Activated CD8-positive, alpha-beta T cell treated with anti-CD3 and anti-CD28 coated beads, Interleukin-2, amount 10 ng/mL, durations not matched to agents 7 days and 5 days (primary cell): ENCODE data around the gene DSCAML1. TPM values are rescaled to one million over a fixed set of nuclear protein-coding genes. Genes with fewer than 3 reads are reported as not detected.

Source experiments
- ATAC-seq: fragments of 150-1000 bp; cut with Tn5 transposase; one replicate; pipeline ENCODE4 v1.10.0; 2021; ENCODE audit warnings: moderate library complexity
- CTCF ChIA-PET: fragments of 350-600 bp; sonication (Branson Sonifier 250); formaldehyde crosslinking; loops from one replicate; lab custom pipeline; 2021; ENCODE audit warnings: antibody characterized with exemption; lab: Charles Lee
- POLR2A ChIA-PET: fragments of 350-600 bp; sonication (Branson Sonifier 250); formaldehyde crosslinking; loops from one replicate; lab custom pipeline; 2021; ENCODE audit warnings: antibody characterized with exemption; lab: Charles Lee
- DNase-seq: peaks from one replicate; pipeline ENCODE4 v3.0.0-alpha.2; 2020
- H3K27ac Mint-ChIP-seq: one replicate; pipeline ENCODE4 v1.8.0; 2021; ENCODE audit warnings: mild to moderate bottlenecking, mixed read lengths
- H3K27me3 Mint-ChIP-seq: one replicate; pipeline ENCODE4 v1.8.0; 2021; ENCODE audit warnings: low read depth, mixed read lengths
- H3K36me3 Mint-ChIP-seq: one replicate; pipeline ENCODE4 v1.8.0; 2021; ENCODE audit warnings: low read depth, mixed read lengths
- H3K4me1 Mint-ChIP-seq: one replicate; pipeline ENCODE4 v1.8.0; 2021; ENCODE audit warnings: low read depth, mixed read lengths
- H3K4me3 Mint-ChIP-seq: one replicate; pipeline ENCODE4 v1.8.0; 2021; ENCODE audit warnings: mild to moderate bottlenecking, mixed read lengths
- H3K9me3 Mint-ChIP-seq: one replicate; pipeline ENCODE4 v1.8.0; 2022; ENCODE audit warnings: mixed read lengths; ENCODE audit not compliant: insufficient read depth
- total RNA-seq, 2 experiments: library from RNA; stranded (reverse); gene quantifications; one replicate each; pipeline ENCODE4 v1.2.3, GENCODE V29; 2021

DSCAML1 gene
- total RNA-seq, 2 experiments from 2014 or later, result 0.16 to 0.37 TPM

GRCh38 chr11:117620086-117620485 lies 176.9 kb downstream of the DSCAML1 start:
- POLR2A ChIA-PET, result no interaction called here
- no peak overlapping the region for H3K4me3 Mint-ChIP-seq
- H3K36me3 Mint-ChIP-seq, result no peaks in the 10 kb centered on the region
- H3K9me3 Mint-ChIP-seq, result peaks cover 4% of the 10 kb centered on the region
- CTCF ChIA-PET, result interaction anchor here (1.5 to 3.6 kb wide), 3 partner anchors 10 to 194 kb away, joined by 3 to 66 read pairs (median 7); no protein-coding TSS in a partner anchor
- DNase-seq, result no peak
- no peak overlapping the region for H3K27ac Mint-ChIP-seq
- no peak for ATAC-seq
- H3K27me3 Mint-ChIP-seq, result peaks cover 5% of the 10 kb centered on the region
- no peaks in the 10 kb centered on the region for H3K4me1 Mint-ChIP-seq

GRCh38 chr11:117619661-117620060 lies 177.4 kb downstream of the DSCAML1 start:
- Mint-ChIP-seq H3K27ac (no peak overlapping the region), H3K4me3 (no peak overlapping the region), H3K9me3 (peaks cover 4% of the 10 kb centered on the region), H3K36me3 (no peaks in the 10 kb centered on the region), H3K4me1 (no peaks in the 10 kb centered on the region), H3K27me3 (peaks cover 5% of the 10 kb centered on the region)
- CTCF ChIA-PET, result interaction anchor here (1.5 to 3.6 kb wide), 2 partner anchors 10 to 194 kb away, joined by 3 to 66 read pairs; no protein-coding TSS in a partner anchor
- DNase-seq (no peak), ATAC-seq (no peak)
- POLR2A ChIA-PET, result no interaction called here

DNA sequence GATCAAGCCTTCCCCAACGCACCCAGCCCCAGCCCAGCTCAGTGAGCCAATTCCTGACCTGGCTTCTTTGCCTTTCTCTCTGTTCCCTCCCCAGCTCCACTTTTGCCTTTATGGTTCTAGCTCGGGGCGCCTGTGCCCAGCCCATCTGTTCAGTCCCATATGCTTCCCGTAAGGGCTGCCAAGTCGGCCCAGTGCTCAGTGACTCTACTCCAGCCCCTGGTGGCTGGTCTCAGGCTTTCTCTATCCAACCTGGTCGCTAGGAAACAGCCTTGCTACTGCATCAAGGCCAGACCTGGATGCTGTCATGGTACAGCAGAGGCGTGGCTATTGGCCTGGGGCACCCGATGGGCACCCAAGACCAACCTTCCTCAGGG lies 178.0 kb downstream of the DSCAML1 start:
- H3K27me3 Mint-ChIP-seq, result peaks cover 8% of the 10 kb centered on the region
- no peak overlapping the region for H3K27ac Mint-ChIP-seq
- H3K36me3 Mint-ChIP-seq, result no peaks in the 10 kb centered on the region
- H3K9me3 Mint-ChIP-seq, result peaks cover 4% of the 10 kb centered on the region
- ChIA-PET CTCF (interaction anchor here (1.0 to 3.6 kb wide), 4 partner anchors 9 to 193 kb away, joined by 3 to 66 read pairs (median 4); no protein-coding TSS in a partner anchor), POLR2A (interaction anchor here (0.6 kb wide), 1 partner anchor 253 kb away, joined by 4 read pairs; no protein-coding TSS in a partner anchor)
- no peaks in the 10 kb centered on the region for H3K4me1 Mint-ChIP-seq
- H3K4me3 Mint-ChIP-seq, result no peak overlapping the region
- DNase-seq, result no peak
- no peak for ATAC-seq

DNA sequence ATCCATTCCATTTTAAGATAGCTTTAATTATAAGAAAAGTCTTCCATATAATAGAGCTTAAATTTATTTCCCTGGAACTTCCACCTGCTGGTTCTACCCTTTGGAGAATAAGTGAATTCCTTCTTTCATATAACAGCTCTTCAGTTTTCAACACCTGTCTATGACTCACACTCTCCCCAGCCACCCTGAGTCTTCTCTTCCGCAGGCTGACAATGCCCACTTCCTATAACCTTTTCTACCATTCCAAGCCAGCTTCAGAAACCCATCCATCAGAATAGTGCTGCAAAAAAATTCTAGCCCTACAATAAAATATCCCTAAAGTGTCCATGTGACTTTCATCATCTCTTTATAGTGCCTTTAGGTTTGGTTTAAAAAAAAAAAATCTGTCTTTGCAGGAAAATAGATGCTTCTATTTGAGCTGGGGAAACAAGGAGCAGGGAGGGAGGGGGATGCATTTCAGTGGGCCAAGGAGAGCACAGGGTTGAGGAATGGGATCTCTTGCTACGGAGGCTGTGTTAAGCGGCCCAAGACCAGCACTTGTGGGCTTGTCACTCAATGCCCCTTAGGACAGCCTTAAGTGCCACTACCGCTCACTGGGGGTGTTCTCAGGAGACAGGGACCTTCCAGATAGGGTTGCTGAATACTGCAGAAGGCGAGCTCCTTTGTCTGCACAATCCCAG lies 178.6 kb downstream of the DSCAML1 start:
- H3K4me3 Mint-ChIP-seq, result no peak overlapping the region
- CTCF ChIA-PET, result interaction anchor here (1.0 to 2.4 kb wide), 4 partner anchors 9 to 193 kb away, joined by 3 to 10 read pairs (median 4); no protein-coding TSS in a partner anchor
- POLR2A ChIA-PET, result interaction anchor here (0.6 kb wide), 1 partner anchor 253 kb away, joined by 4 read pairs; no protein-coding TSS in a partner anchor
- no peak for ATAC-seq
- peaks cover 4% of the 10 kb centered on the region for H3K9me3 Mint-ChIP-seq
- peaks cover 8% of the 10 kb centered on the region for H3K27me3 Mint-ChIP-seq
- no peaks in the 10 kb centered on the region for H3K36me3 Mint-ChIP-seq
- H3K4me1 Mint-ChIP-seq, result no peaks in the 10 kb centered on the region
- DNase-seq, result no peak
- no peak overlapping the region for H3K27ac Mint-ChIP-seq

DNA sequence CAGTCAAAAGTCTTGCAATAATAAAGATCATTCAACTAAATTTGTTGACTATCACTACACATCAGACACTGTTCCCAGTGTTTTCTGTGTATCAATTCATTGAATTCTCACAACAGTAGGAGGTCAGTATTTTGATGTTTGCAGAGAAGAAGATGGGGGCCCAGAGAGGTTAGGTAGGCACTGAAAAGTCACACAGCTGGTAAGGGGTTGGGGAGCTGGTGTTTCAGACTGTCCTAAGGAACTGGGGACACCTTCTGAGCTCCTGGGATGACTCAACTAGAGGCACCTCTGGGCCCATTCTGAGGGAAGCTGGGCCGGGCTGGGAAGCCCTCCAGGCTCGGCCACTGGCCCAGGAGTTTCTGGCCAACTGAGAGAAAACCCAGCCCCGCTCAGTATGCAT lies 180.0 kb downstream of the DSCAML1 start:
- POLR2A ChIA-PET, result no interaction called here

GRCh38 chr11:117614728-117615127 lies 182.3 kb downstream of the DSCAML1 start:
- POLR2A ChIA-PET, result no interaction called here
- Mint-ChIP-seq H3K9me3 (no peaks in the 10 kb centered on the region), H3K27ac (no peak overlapping the region), H3K27me3 (peaks cover 5% of the 10 kb centered on the region), H3K4me1 (peaks cover 5% of the 10 kb centered on the region), H3K4me3 (no peak overlapping the region), H3K36me3 (no peaks in the 10 kb centered on the region)
- CTCF ChIA-PET, result interaction anchor here (1.3 kb wide), 1 partner anchor 188 kb away, joined by 5 read pairs; no protein-coding TSS in a partner anchor
- ATAC-seq (no peak), DNase-seq (no peak)

More for the DNA sequence above, 180.0 kb downstream of the DSCAML1 start:
- Mint-ChIP-seq H3K27me3 (peaks cover 8% of the 10 kb centered on the region), H3K4me3 (no peak overlapping the region), H3K36me3 (no peaks in the 10 kb centered on the region), H3K27ac (no peak overlapping the region), H3K9me3 (peaks cover 4% of the 10 kb centered on the region), H3K4me1 (no peaks in the 10 kb centered on the region)
- CTCF ChIA-PET, result interaction anchor here (2.4 kb wide), 1 partner anchor 191 kb away, joined by 10 read pairs; no protein-coding TSS in a partner anchor
- DNase-seq (no peak), ATAC-seq (no peak)

- CTCF ChIA-PET, result interaction anchor here (0.8 kb wide), 1 partner anchor 188 kb away, joined by 3 read pairs; no protein-coding TSS in a partner anchor
- Mint-ChIP-seq H3K4me1 (peaks cover 5% of the 10 kb centered on the region), H3K9me3 (no peaks in the 10 kb centered on the region), H3K27me3 (peaks cover 3% of the 10 kb centered on the region), H3K27ac (no peak overlapping the region), H3K36me3 (no peaks in the 10 kb centered on the region), H3K4me3 (no peak overlapping the region)
- DNase-seq (no peak), ATAC-seq (no peak)
- POLR2A ChIA-PET, result no interaction called here
These were observed 183.5 kb downstream of the DSCAML1 start for GRCh38 chr11:117613521-117613920.

- CTCF ChIA-PET, result interaction anchor here (0.7 kb wide), 1 partner anchor 9 kb away, joined by 3 read pairs; no protein-coding TSS in a partner anchor
- DNase-seq (no peak), ATAC-seq (no peak)
- Mint-ChIP-seq H3K9me3 (no peaks in the 10 kb centered on the region), H3K27me3 (peaks cover 3% of the 10 kb centered on the region), H3K4me1 (peaks cover 6% of the 10 kb centered on the region), H3K27ac (no peak overlapping the region), H3K4me3 (no peak overlapping the region), H3K36me3 (no peaks in the 10 kb centered on the region)
- POLR2A ChIA-PET, result no interaction called here
These were observed 184.8 kb downstream of the DSCAML1 start for GRCh38 chr11:117612177-117612576.

GRCh38 chr11:117610901-117611300 lies 186.1 kb downstream of the DSCAML1 start:
- H3K27me3 Mint-ChIP-seq, result peaks cover 3% of the 10 kb centered on the region
- peaks cover 18% of the 10 kb centered on the region for H3K4me1 Mint-ChIP-seq
- H3K9me3 Mint-ChIP-seq, result no peaks in the 10 kb centered on the region
- no peak overlapping the region for H3K4me3 Mint-ChIP-seq
- ChIA-PET CTCF (interaction anchor here (0.6 kb wide), 1 partner anchor 585 kb away, joined by 3 read pairs; no protein-coding TSS in a partner anchor), POLR2A (interaction anchor here (1.5 kb wide), 1 partner anchor 14 kb away, joined by 4 read pairs; no protein-coding TSS in a partner anchor)
- no peak for DNase-seq
- no peaks in the 10 kb centered on the region for H3K36me3 Mint-ChIP-seq
- H3K27ac Mint-ChIP-seq, result no peak overlapping the region
- ATAC-seq, result no peak

- ATAC-seq, result no peak
- H3K27me3 Mint-ChIP-seq, result peaks cover 3% of the 10 kb centered on the region
- POLR2A ChIA-PET, result interaction anchor here (1.5 kb wide), 1 partner anchor 15 kb away, joined by 4 read pairs; no protein-coding TSS in a partner anchor
- no peak for DNase-seq
- H3K9me3 Mint-ChIP-seq, result no peaks in the 10 kb centered on the region
- CTCF ChIA-PET, result interaction anchor here (1.5 kb wide), 1 partner anchor 10 kb away, joined by 3 read pairs; no protein-coding TSS in a partner anchor
- no peak overlapping the region for H3K27ac Mint-ChIP-seq
- H3K4me3 Mint-ChIP-seq, result no peak overlapping the region
- H3K4me1 Mint-ChIP-seq, result peaks cover 18% of the 10 kb centered on the region
- no peaks in the 10 kb centered on the region for H3K36me3 Mint-ChIP-seq
These were observed 187.0 kb downstream of the DSCAML1 start for GRCh38 chr11:117610045-117610444.

- Mint-ChIP-seq H3K27me3 (no peaks in the 10 kb centered on the region), H3K27ac (no peak overlapping the region), H3K4me1 (peaks cover 18% of the 10 kb centered on the region), H3K36me3 (no peaks in the 10 kb centered on the region), H3K4me3 (no peak overlapping the region), H3K9me3 (no peaks in the 10 kb centered on the region)
- ATAC-seq (no peak), DNase-seq (no peak)
- POLR2A ChIA-PET, result interaction anchor here (0.6 kb wide), 1 partner anchor 24 kb away, joined by 3 read pairs; no protein-coding TSS in a partner anchor
- CTCF ChIA-PET, result no interaction called here
These were observed 189.6 kb downstream of the DSCAML1 start for GRCh38 chr11:117607449-117607848.
